HG03280 (cell line): ENCODE measurements around the gene ZNF629.
A peak's percentile ranks its signal among the peaks of the same experiment; 100 is the strongest.

Source experiments
- ATAC-seq: cut with Tn5 transposase; IDR thresholded peaks from one replicate; pipeline ENCODE4 v1.9.1; 2021; ENCODE audit warnings: mild to moderate bottlenecking, moderate library complexity; ENCODE audit not compliant: unreplicated experiment

Gene ZNF629

GRCh38 chr16:30748634-30749445, 38.2 kb downstream of the ZNF629 start:
- no peak for ATAC-seq

- peak; percentile 98 for ATAC-seq
Observed at GRCh38 chr16:30747799-30748633, 39.0 kb downstream of the ZNF629 start, which contains the start of gene PHKG2. Gene PHKG2, plus strand, starts transcription at chr16:30748425. Its CDS starts 396 bp downstream, at chr16:30748821.

- ATAC-seq, result no peak
Observed at GRCh38 chr16:30747331-30747730, 39.7 kb downstream of the ZNF629 start.

GRCh38 chr16:30746638-30747175, 40.3 kb downstream of the ZNF629 start:
- no peak for ATAC-seq

GRCh38 chr16:30745082-30745481, 41.9 kb downstream of the ZNF629 start:
- ATAC-seq, result no peak

GRCh38 chr16:30744183-30744582, 42.8 kb downstream of the ZNF629 start:
- no peak for ATAC-seq

GRCh38 chr16:30743716-30744115, 43.3 kb downstream of the ZNF629 start:
- no peak for ATAC-seq

- no peak for ATAC-seq
Observed at GRCh38 chr16:30741461-30741914, 45.5 kb downstream of the ZNF629 start.

GRCh38 chr16:30740364-30741251, 46.4 kb downstream of the ZNF629 start:
- no peak for ATAC-seq

- no peak for ATAC-seq
Observed at GRCh38 chr16:30738984-30739951, 47.7 kb downstream of the ZNF629 start.

GRCh38 chr16:30737794-30738648, 49.0 kb downstream of the ZNF629 start:
- no peak for ATAC-seq

- ATAC-seq, result no peak
Observed at GRCh38 chr16:30736995-30737793, 49.8 kb downstream of the ZNF629 start.

GRCh38 chr16:30731411-30731810, 55.6 kb downstream of the ZNF629 start:
- ATAC-seq, result no peak

- no peak for ATAC-seq
Observed at GRCh38 chr16:30728899-30729672, 57.9 kb downstream of the ZNF629 start.
